IMR-90 (cell line): Measurements from ENCODE around the gene RIMBP2.

ENCODE experiments used
- BHLHE40 ChIP-seq: fragments of 150-350 bp; IDR thresholded peaks from 2 replicates; pipeline ENCODE4 v1.6.1; 2016; ENCODE audit warnings: mild to moderate bottlenecking, low read depth, low read length
- MAFK ChIP-seq: IDR thresholded peaks from 2 replicates; pipeline ENCODE4 v1.6.1; 2012; ENCODE audit warnings: low read depth, low read length, improper control_type of control experiment
- POLR2A ChIP-seq: IDR thresholded peaks from 2 replicates; pipeline ENCODE4 v1.6.1; 2012; ENCODE audit warnings: mild to moderate bottlenecking, low read depth, low read length
- RFX5 ChIP-seq: IDR thresholded peaks from 2 replicates; pipeline ENCODE4 v1.8.0; 2012; ENCODE audit warnings: low read depth, mild to moderate bottlenecking, low read length, moderate library complexity
- SMC3 ChIP-seq: fragments of 150-350 bp; IDR thresholded peaks from 2 replicates; pipeline ENCODE4 v1.6.1; 2016; ENCODE audit warnings: low read depth, mild to moderate bottlenecking, antibody characterized with exemption, low read length, moderate library complexity
- TF ChIP-seq, protein P1 (sequence below): conservative IDR thresholded peaks from 2 replicates; pipeline ENCODE4 v1.5.1; 2012; ENCODE audit warnings: mild to moderate bottlenecking, low read depth, low read length, improper control_type of control experiment
- TF ChIP-seq, protein P2 (sequence below): fragments of 150-350 bp; IDR thresholded peaks from 2 replicates; pipeline ENCODE4 v1.6.1; 2017; ENCODE audit warnings: mild to moderate bottlenecking, antibody characterized with exemption, low read length, low read depth

GRCh38 chr12:130596241-130596640 lies 119.9 kb downstream of the RIMBP2 start:
- no peak for TF ChIP-seq MAFK
- TF ChIP-seq, protein P1, sequence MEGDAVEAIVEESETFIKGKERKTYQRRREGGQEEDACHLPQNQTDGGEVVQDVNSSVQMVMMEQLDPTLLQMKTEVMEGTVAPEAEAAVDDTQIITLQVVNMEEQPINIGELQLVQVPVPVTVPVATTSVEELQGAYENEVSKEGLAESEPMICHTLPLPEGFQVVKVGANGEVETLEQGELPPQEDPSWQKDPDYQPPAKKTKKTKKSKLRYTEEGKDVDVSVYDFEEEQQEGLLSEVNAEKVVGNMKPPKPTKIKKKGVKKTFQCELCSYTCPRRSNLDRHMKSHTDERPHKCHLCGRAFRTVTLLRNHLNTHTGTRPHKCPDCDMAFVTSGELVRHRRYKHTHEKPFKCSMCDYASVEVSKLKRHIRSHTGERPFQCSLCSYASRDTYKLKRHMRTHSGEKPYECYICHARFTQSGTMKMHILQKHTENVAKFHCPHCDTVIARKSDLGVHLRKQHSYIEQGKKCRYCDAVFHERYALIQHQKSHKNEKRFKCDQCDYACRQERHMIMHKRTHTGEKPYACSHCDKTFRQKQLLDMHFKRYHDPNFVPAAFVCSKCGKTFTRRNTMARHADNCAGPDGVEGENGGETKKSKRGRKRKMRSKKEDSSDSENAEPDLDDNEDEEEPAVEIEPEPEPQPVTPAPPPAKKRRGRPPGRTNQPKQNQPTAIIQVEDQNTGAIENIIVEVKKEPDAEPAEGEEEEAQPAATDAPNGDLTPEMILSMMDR: no peak
- TF ChIP-seq POLR2A: no peak
- TF ChIP-seq RFX5: no peak
- no peak for TF ChIP-seq SMC3
- no peak for TF ChIP-seq BHLHE40
- TF ChIP-seq, protein P2, sequence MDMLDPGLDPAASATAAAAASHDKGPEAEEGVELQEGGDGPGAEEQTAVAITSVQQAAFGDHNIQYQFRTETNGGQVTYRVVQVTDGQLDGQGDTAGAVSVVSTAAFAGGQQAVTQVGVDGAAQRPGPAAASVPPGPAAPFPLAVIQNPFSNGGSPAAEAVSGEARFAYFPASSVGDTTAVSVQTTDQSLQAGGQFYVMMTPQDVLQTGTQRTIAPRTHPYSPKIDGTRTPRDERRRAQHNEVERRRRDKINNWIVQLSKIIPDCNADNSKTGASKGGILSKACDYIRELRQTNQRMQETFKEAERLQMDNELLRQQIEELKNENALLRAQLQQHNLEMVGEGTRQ: no peak
